Tibial artery (tissue), 4 donors: ENCODE measurements around the gene C1orf198.
A peak's percentile ranks its signal among the peaks of the same experiment; 100 is the strongest.

Source experiments
- DNase-seq, 2 donors: peaks; one replicate each; pipeline ENCODE4 v3.0.0-alpha.2; 2019
- H3K27ac ChIP-seq, 2 donors: fragments of 200-600 bp; sonication (generic) in 1 of 2; 1 replicate in 1 of 2; 2 replicates in 1 of 2; pipeline ENCODE4 v1.5.1; 2018 to 2019; ENCODE audit warnings: mild to moderate bottlenecking in 1 of 2
- H3K27me3 ChIP-seq, 2 donors: fragments of 200-600 bp; sonication (generic) in 1 of 2; one replicate each; pipeline versions ENCODE4 v1.5.1 to v1.6.0; 2016 to 2019
- H3K36me3 ChIP-seq, 3 donors: fragments of 200-600 bp; sonication (generic) in 2 of 3; one replicate each; pipeline ENCODE4 v1.5.1; 2016 to 2019; ENCODE audit warnings: mild to moderate bottlenecking in 2 of 3
- H3K4me1 ChIP-seq, 4 donors: fragments of 200-600 bp; sonication (generic) in 2 of 4; 1 replicate in 3 of 4; 2 replicates in 1 of 4; pipeline ENCODE4 v1.5.1; 2016 to 2019
- H3K4me3 ChIP-seq, 2 donors: fragments of 200-600 bp; sonication (generic) in 1 of 2; 1 replicate in 1 of 2; 2 replicates in 1 of 2; pipeline ENCODE4 v1.5.1; 2018 to 2019; ENCODE audit warnings: mild to moderate bottlenecking in 2 of 2
- H3K9me3 ChIP-seq, 3 donors: fragments of 200-600 bp; sonication (generic) in 1 of 3; one replicate each; pipeline ENCODE4 v1.5.1; 2016 to 2019
- intact Hi-C: fragments of 100-400 bp; cut with DNase I; formaldehyde crosslinking; loops from one replicate; pipeline ENCODE4 v1.15.0; 2023; ENCODE audit warnings: low total_unique reads
- TF ChIP-seq, protein P1 (sequence below), 2 experiments: fragments of 200-600 bp in 1 of 2; fragments of 450-650 bp in 1 of 2; IDR thresholded peaks; one replicate each; pipeline ENCODE4 v1.5.1; 2017 to 2019; ENCODE audit warnings: antibody characterized with exemption in 2 of 2, mild to moderate bottlenecking in 1 of 2, moderate library complexity in 1 of 2

Gene C1orf198

DNA sequence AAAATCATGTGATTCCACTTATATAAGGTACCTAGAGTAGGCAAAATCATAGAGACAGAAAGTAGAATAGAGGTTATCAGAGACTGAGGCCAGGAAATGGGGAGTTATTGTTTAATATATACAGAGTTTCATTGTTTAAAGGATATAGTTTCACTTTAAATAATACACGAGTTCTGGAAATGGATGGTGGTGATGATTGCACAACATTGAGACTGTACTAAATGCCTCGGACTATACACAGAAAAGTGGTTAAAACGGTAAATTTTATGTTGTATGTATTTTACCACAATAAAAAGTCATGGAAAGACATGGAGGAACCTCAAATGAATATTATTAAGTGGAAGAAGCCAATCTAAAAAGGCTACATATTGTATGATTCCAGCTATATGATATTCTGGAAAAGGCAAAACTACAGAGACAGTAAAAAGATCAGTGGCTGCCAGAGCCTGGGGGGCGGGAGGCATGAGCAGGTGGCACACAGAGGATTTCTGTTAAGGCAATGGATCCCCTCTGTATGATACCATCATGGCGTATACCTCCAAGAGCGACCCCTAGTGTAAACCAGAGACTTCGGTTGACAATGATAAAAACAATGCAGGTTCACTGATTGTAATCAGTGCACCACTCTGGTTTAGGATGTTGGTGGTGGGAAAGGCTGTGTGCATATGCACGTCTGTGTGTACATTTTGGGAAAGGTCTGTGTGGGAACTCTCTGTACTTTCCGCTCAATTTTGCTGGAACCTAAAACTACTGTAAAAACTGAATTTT is 7.5 kb downstream of the C1orf198 start:
- peak overlapping the region; percentile 89 to 97 for H3K27ac ChIP-seq
- H3K36me3 ChIP-seq: no peaks in the 10 kb centered on the region
- H3K27me3 ChIP-seq: no peaks in the 10 kb centered on the region
- intact Hi-C loops: loop anchor here (10.0 kb wide), 1 partner anchor 114 kb away; the partner anchor contains the start of genes ARV1 and TTC13
- H3K4me1 ChIP-seq: peaks cover 3 to 100% (median 90%) of the 10 kb centered on the region in 4 donors
- no peak overlapping the region for H3K4me3 ChIP-seq
- DNase-seq: no peak
- TF ChIP-seq, protein P1, sequence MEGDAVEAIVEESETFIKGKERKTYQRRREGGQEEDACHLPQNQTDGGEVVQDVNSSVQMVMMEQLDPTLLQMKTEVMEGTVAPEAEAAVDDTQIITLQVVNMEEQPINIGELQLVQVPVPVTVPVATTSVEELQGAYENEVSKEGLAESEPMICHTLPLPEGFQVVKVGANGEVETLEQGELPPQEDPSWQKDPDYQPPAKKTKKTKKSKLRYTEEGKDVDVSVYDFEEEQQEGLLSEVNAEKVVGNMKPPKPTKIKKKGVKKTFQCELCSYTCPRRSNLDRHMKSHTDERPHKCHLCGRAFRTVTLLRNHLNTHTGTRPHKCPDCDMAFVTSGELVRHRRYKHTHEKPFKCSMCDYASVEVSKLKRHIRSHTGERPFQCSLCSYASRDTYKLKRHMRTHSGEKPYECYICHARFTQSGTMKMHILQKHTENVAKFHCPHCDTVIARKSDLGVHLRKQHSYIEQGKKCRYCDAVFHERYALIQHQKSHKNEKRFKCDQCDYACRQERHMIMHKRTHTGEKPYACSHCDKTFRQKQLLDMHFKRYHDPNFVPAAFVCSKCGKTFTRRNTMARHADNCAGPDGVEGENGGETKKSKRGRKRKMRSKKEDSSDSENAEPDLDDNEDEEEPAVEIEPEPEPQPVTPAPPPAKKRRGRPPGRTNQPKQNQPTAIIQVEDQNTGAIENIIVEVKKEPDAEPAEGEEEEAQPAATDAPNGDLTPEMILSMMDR (IDR thresholded peaks at IDR 0.05): no peak
- no peaks in the 10 kb centered on the region for H3K9me3 ChIP-seq

DNA sequence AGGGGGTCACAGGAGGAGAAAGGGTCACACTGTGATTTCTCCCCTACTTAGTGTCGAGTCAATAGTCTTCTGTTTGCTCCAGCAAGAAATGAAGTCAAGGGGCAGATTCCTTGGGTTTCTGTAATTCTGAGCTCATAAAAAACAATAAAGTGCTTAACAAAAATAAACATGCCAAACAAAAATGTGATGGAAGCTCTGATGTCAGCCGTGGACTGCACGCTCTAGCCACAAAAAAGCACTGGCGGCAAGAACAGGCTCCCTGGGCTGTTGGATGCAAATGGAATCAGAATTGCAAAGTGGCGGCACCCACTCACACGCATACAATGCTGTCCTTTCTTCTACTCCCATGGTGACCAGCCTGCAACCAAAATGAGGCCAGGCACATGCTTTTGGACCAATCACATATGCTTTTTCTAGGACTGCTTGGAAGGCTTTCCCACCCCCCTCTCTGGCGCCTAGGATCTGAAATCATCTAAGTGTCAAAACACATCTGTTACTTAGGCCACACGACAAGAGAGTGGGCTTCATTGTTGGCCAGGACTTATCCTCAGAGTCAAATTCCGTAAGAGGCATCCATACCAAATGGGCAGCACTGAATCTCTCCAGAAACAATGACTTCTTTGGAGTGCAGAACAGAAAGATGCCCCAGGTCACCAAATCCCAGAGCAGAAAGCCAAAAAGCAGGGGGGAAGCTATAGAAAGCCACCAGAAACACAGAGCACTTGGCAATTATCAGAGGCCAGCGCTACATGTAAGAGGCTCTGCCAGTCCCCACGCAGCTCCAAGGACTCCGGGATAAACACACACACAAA is 9.2 kb downstream of the C1orf198 start:
- no peaks in the 10 kb centered on the region for H3K27me3 ChIP-seq
- H3K27ac ChIP-seq: peak overlapping the region; percentile 89 to 97
- H3K4me1 ChIP-seq: peaks cover 3 to 100% (median 85%) of the 10 kb centered on the region in 4 donors
- no peak overlapping the region for H3K4me3 ChIP-seq
- peaks cover 0 to 12% (median 0%) of the 10 kb centered on the region in 3 donors for H3K36me3 ChIP-seq
- DNase-seq: peak in 1 of 2 donors; percentile 72
- H3K9me3 ChIP-seq: no peaks in the 10 kb centered on the region
- intact Hi-C loops: no loop called here
- TF ChIP-seq, protein P1 (IDR thresholded peaks at IDR 0.05): no peak

DNA sequence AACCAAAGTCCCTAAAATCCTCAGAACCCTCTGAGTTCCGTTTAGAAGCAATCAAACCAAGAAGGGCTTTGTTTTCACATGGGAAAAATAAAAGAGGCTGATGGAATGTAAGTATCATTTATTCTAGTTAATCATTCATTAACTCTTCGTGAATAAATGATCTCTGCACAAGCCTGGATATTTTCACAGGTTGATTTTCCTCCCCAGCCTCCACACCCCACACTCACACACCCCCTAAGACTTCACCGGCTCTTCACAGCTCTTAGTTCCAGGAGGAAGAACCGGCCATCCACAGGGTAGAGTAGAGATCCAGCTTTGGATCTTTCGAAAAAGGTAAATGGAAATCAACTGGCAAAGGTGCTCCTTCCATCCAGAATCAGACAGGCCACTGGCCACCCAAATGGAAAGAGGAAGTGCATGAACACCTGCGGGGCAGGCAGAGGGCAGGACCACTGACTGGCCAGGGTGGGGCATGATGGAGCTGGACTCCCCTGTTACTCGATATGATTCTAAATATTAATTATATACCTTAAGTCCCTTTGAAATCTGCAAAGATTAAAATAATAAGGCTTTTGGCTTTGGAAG is 10.0 kb downstream of the C1orf198 start:
- H3K36me3 ChIP-seq: peaks cover 5 to 19% (median 6%) of the 10 kb centered on the region in 3 donors
- H3K27me3 ChIP-seq: no peaks in the 10 kb centered on the region
- TF ChIP-seq, protein P1 (IDR thresholded peaks at IDR 0.05): no peak
- DNase-seq: no peak
- H3K27ac ChIP-seq: peak overlapping the region; percentile 89 to 97
- intact Hi-C loops: no loop called here
- no peaks in the 10 kb centered on the region for H3K9me3 ChIP-seq
- no peak overlapping the region for H3K4me3 ChIP-seq
- peaks cover 3 to 100% (median 84%) of the 10 kb centered on the region in 4 donors for H3K4me1 ChIP-seq

DNA sequence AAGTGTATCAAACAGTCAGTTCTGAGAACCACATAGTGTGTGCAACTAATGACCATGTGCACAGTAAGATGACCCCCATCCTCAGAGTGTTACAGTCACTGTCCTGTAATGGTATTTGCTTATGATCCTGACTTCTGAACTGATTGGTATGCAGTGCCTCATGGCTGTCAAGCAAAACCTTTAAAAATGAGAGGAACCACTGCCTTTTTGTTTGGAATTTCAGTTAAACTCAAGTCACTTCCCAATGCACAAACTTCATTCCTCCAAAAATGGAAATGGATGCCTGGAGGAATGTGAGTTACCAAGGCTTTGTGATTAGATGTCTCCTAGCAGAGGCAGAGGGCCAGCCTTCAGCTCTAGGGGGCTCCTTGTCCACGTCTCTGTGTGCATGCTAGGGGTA is 10.5 kb downstream of the C1orf198 start:
- peaks cover 10 to 24% (median 11%) of the 10 kb centered on the region in 3 donors for H3K36me3 ChIP-seq
- peaks cover 3 to 100% (median 81%) of the 10 kb centered on the region in 4 donors for H3K4me1 ChIP-seq
- no peak overlapping the region for H3K4me3 ChIP-seq
- H3K27me3 ChIP-seq: no peaks in the 10 kb centered on the region
- peak overlapping the region; percentile 89 to 97 for H3K27ac ChIP-seq
- no peak for DNase-seq
- H3K9me3 ChIP-seq: no peaks in the 10 kb centered on the region
- TF ChIP-seq, protein P1 (IDR thresholded peaks at IDR 0.05): no peak
- intact Hi-C loops: no loop called here

DNA sequence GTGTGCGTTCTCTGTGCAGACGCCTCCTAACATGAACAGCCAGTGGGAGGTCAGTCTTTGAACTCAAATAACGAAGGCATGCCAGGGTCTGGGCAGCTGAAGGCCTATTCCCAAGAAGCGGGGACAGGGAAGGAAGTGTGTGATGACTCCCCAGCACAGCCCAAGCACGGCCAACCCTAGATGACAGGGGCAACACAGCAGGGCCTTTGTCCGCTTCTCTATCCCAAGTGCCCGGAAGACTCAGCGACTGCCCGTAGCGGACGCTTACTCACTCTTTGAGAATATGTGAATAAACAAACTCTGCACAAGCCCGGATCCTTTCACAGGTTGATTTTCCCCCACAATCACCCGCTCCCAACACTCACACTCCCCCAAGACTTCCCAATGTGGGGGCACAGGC is 11.2 kb downstream of the C1orf198 start:
- Histone ChIP-seq H3K9me3 (no peaks in the 10 kb centered on the region), H3K27ac (peak overlapping the region; percentile 89 to 97), H3K27me3 (no peaks in the 10 kb centered on the region), H3K36me3 (peaks cover 13 to 30% (median 13%) of the 10 kb centered on the region in 3 donors), H3K4me1 (peaks cover 3 to 97% (median 76%) of the 10 kb centered on the region in 4 donors), H3K4me3 (peak overlapping the region; percentile 11 to 17)
- TF ChIP-seq, protein P1 (IDR thresholded peaks at IDR 0.05): no peak
- intact Hi-C loops: no loop called here
- DNase-seq: peak in 1 of 2 donors; percentile 74
